ENCODE measurements around the gene USP11.

DNA sequence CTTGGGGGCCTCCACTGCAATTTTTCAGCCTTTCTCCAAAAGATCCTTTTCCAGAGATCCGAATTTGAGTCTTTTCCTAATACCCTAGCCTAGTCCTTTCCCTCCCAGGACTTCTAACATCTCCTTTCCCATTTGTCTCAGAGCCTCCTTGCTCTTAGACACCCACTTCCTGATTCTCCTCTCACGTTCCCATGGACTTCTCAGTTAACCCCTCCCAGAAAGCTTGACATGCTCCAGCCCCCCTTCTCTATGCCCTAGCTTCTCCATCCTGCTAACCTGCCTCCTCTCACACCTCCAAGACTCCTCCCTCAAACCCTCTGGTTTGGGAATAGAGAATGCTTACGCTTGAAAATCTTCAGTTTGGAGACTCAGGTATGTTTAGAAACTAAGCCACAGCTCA lies 36.7 kb upstream of the USP11 start:
- TF ChIP-seq, protein P1, sequence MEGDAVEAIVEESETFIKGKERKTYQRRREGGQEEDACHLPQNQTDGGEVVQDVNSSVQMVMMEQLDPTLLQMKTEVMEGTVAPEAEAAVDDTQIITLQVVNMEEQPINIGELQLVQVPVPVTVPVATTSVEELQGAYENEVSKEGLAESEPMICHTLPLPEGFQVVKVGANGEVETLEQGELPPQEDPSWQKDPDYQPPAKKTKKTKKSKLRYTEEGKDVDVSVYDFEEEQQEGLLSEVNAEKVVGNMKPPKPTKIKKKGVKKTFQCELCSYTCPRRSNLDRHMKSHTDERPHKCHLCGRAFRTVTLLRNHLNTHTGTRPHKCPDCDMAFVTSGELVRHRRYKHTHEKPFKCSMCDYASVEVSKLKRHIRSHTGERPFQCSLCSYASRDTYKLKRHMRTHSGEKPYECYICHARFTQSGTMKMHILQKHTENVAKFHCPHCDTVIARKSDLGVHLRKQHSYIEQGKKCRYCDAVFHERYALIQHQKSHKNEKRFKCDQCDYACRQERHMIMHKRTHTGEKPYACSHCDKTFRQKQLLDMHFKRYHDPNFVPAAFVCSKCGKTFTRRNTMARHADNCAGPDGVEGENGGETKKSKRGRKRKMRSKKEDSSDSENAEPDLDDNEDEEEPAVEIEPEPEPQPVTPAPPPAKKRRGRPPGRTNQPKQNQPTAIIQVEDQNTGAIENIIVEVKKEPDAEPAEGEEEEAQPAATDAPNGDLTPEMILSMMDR (IDR thresholded peaks at IDR 0.05; ENCODE audit: control extremely low read depth in 1 of 3, insufficient read depth in 1 of 3, low read depth in 1 of 3, low read length in 3 of 3), result no peak
- TF ChIP-seq EZH2 (IDR thresholded peaks at IDR 0.05; ENCODE audit: low read depth, low read length, severe bottlenecking) (no peak), POLR2A (IDR thresholded peaks at IDR 0.05; ENCODE audit: control extremely low read depth in 1 of 2, low read depth in 2 of 2, low read length in 2 of 2) (no peak), BCL11A (IDR thresholded peaks at IDR 0.05; ENCODE audit: low read depth in 2 of 2, low read length in 2 of 2) (no peak), HDAC6 (IDR thresholded peaks at IDR 0.05; ENCODE audit: low read depth, low read length) (no peak)
- TF ChIP-seq, protein P2, sequence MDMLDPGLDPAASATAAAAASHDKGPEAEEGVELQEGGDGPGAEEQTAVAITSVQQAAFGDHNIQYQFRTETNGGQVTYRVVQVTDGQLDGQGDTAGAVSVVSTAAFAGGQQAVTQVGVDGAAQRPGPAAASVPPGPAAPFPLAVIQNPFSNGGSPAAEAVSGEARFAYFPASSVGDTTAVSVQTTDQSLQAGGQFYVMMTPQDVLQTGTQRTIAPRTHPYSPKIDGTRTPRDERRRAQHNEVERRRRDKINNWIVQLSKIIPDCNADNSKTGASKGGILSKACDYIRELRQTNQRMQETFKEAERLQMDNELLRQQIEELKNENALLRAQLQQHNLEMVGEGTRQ (IDR thresholded peaks at IDR 0.05; ENCODE audit: low read length), result no peak

Measured in H1 (cell line).